Motor neuron (in vitro differentiated cells): Measurements from ENCODE around the gene BICDL1. TPM values are rescaled to one million over a fixed set of nuclear protein-coding genes. Genes with fewer than 3 reads are reported as not detected.

ENCODE experiments used
- ATAC-seq, 8 experiments: fragments of 200-7000 bp; cut with Tn5 transposase; replicated peaks in 6 of 8; 2 replicates each; pipeline ENCODE4 v1.8.0; 2021; ENCODE audit warnings: mild to moderate bottlenecking in 8 of 8, moderate library complexity in 8 of 8
- H3K27ac ChIP-seq, 2 donors: fragments of 250-450 bp; sonication (Bioruptor Pico); 2 replicates each; pipeline ENCODE4 v1.9.0; 2021; ENCODE audit warnings: antibody characterized with exemption in 2 of 2, mild to moderate bottlenecking in 2 of 2, moderate library complexity in 1 of 2
- H3K4me1 ChIP-seq, 2 donors: fragments of 250-450 bp; sonication (Bioruptor Pico); replicated peaks in 1 of 2; 2 replicates each; pipeline ENCODE4 v1.6.1; 2021; ENCODE audit warnings: antibody characterized with exemption in 2 of 2, mild to moderate bottlenecking in 2 of 2, moderate library complexity in 1 of 2
- H3K4me3 ChIP-seq, 5 donors: fragments of 250-450 bp; sonication (Bioruptor Pico); 2 replicates each; pipeline ENCODE4 v1.9.0; 2021; ENCODE audit warnings: antibody characterized with exemption in 5 of 5, mild to moderate bottlenecking in 5 of 5, moderate library complexity in 4 of 5
- WGBS, 10 experiments: fragments of 450-650 bp; shearing (Covaris generic); methylation state at CpG; one replicate each; pipeline ENCODE4 v1.0.0; 2022; 5-methylcytosine and 5-hydroxymethylcytosine counted together
- in situ Hi-C, 9 experiments: fragments of 400-800 bp; cut with MboI; loops; one replicate each; pipeline ENCODE4 v1.15.0; 2021; ENCODE audit warnings: low sequenced_read_pairs in 9 of 9, low pct_unique_long_range_greater_than_20kb in 2 of 9; ENCODE audit not compliant: unreplicated experiment in 9 of 9
- total RNA-seq, 8 experiments: library from RNA; unstranded; fragments of 300-600 nt; gene quantifications; 2 replicates each; pipeline versions ENCODE4 v1.2.3 to v1.2.4, GENCODE V29; 2022

BICDL1 gene
- total RNA-seq, 8 experiments from 2014 or later, result 1.6 to 31.3 (median 13.4) TPM

GRCh38 chr12:120134307-120134980, 145.4 kb downstream of the BICDL1 start:
- in situ Hi-C loops, result no loop called here
- H3K4me1 ChIP-seq, result no peaks in the 10 kb centered on the region
- H3K27ac ChIP-seq, result no peak overlapping the region
- 90 to 100% (median 98%) methylated on average over 2 to 10 of the region's 20 CpGs; no CpG with 5 or more reads in 5 of the 10 experiments for WGBS, 10 experiments
- ATAC-seq, result no peak
- H3K4me3 ChIP-seq, result no peak overlapping the region

DNA sequence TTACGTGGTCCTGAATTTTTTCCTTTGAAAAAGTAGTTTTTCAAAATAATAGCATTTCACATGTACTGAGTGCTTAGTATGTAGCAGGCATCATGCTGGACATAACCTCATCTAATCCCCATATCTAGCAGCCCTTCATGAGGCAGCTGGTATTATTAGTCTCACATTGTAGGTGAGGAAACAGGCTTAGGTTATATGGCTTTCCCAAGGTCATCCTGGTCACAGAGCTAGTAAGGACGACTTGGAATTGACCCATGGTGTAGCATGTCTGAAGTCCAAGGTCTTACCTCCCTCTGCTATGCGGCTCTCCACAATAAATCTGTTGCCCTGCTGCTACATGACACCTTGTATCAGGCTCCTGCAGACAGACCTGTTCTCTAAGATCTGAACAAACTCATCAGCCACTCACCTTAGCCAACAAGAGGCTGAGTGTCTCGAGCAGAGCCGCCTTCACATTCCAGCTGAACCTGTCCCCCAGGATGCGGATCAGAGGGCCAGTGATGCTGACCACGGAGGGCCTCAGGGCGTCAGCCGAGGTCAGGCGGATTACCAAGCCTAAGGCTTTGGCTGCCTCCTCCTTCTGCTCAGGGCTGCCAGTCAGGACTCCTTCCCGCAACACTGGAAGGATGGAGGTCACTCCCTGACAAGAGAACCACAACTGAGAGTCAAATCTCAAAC, 147.2 kb downstream of the BICDL1 start:
- no peak overlapping the region for H3K4me3 ChIP-seq
- no peak for ATAC-seq
- 57 to 100% (median 89%) methylated on average over 1 to 6 of the region's 11 CpGs for WGBS, 10 experiments
- in situ Hi-C loops, result no loop called here
- H3K27ac ChIP-seq, result no peak overlapping the region
- no peaks in the 10 kb centered on the region for H3K4me1 ChIP-seq

DNA sequence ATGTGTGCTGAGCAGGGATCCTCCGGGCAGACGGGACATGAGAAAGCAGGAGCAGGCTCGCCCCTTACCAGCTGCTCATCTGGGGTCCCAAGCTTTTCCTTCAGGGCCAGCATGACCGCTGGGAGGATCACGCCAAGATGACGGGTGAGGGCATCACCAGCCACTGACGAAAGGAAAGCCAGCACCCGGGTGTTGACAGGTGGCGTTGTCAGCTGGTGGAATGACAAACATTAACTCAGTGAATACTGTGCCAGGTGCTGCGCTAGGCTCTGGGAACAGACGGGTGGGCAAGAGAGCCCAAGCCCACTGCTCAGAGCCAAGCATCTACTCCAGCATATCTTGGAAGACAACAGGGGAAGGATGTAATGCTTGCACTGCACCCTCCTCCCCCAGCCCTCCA, 148.8 kb downstream of the BICDL1 start:
- 50 to 98% (median 81%) methylated on average over 2 to 6 of the region's 11 CpGs; no CpG with 5 or more reads in 7 of the 10 experiments for WGBS, 10 experiments
- H3K4me3 ChIP-seq, result no peak overlapping the region
- in situ Hi-C loops, result no loop called here
- no peak for ATAC-seq
- H3K27ac ChIP-seq, result no peak overlapping the region
- no peaks in the 10 kb centered on the region for H3K4me1 ChIP-seq

DNA sequence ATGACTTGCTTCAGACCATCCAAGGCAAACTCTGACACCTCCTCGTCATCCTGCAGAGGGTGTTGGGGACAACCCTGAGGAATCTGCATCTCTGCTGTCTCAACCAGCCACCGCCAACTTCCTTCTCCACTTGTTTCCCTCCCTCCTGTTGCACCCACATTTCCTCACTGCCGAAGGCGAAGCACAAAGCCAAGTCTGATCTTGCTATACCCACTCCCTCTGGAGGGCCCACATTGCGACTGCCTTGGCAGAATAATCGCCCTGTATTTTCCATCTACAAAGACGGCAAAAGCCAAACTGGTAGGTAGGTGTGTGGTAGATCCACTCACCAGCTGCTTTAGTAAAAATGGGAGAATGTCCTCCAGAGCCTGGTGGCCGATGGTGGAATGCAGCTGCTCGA, 149.3 kb downstream of the BICDL1 start:
- no peak for ATAC-seq
- in situ Hi-C loops, result no loop called here
- 89 to 100% (median 93%) methylated on average over 1 to 9 of the region's 9 CpGs; no CpG with 5 or more reads in 3 of the 10 experiments for WGBS, 10 experiments
- H3K4me3 ChIP-seq, result no peak overlapping the region
- no peak overlapping the region for H3K27ac ChIP-seq
- no peaks in the 10 kb centered on the region for H3K4me1 ChIP-seq

- no peak for ATAC-seq
- Histone ChIP-seq H3K27ac (no peak overlapping the region), H3K4me3 (no peak overlapping the region), H3K4me1 (no peaks in the 10 kb centered on the region)
- in situ Hi-C loops, result no loop called here
- 73 to 100% (median 92%) methylated on average over 1 to 5 of the region's 5 CpGs; no CpG with 5 or more reads in 3 of the 10 experiments for WGBS, 10 experiments
Observed at GRCh38 chr12:120139958-120140357, 150.9 kb downstream of the BICDL1 start.

- Histone ChIP-seq H3K4me3 (no peak overlapping the region), H3K4me1 (no peaks in the 10 kb centered on the region), H3K27ac (no peak overlapping the region)
- in situ Hi-C loops, result no loop called here
- WGBS, 10 experiments, result 80 to 100% (median 90%) methylated on average over 1 to 4 of the region's 9 CpGs; no CpG with 5 or more reads in 5 of the 10 experiments
- no peak for ATAC-seq
Observed at GRCh38 chr12:120140603-120141002, 151.6 kb downstream of the BICDL1 start.

DNA sequence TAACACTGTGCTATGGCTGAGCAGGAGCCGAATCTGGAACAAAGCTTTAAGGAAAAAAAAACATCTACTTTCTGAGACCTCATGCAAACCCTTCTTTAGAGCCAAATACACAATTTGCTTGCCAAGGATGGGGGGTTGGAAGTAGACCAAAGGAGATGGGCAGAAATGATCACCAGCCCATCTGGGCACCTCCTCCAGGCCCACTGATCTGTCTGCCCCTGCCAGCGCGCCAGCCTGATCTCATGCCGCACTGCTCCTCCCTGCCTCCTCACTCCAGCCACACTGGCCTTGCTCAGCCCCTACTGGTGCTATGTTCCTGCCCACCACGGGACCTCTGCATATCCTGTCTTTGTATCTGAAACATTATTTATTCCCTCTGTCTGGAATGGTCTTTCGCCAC, 152.3 kb downstream of the BICDL1 start:
- WGBS, 10 experiments, result 80 to 100% (median 100%) methylated on average over 1 to 5 of the region's 6 CpGs; no CpG with 5 or more reads in 3 of the 10 experiments
- H3K4me3 ChIP-seq, result no peak overlapping the region
- no peaks in the 10 kb centered on the region for H3K4me1 ChIP-seq
- in situ Hi-C loops, result no loop called here
- no peak overlapping the region for H3K27ac ChIP-seq
- no peak for ATAC-seq

- no peak for ATAC-seq
- WGBS, 10 experiments, result 80 to 100% (median 100%) methylated on average over 2 to 7 of the region's 14 CpGs; no CpG with 5 or more reads in 2 of the 10 experiments
- no peak overlapping the region for H3K4me3 ChIP-seq
Observed at GRCh38 chr12:120142231-120142877, 153.3 kb downstream of the BICDL1 start.

More at GRCh38 chr12:120142231-120142877, 153.3 kb downstream of the BICDL1 start:
- no peak overlapping the region for H3K27ac ChIP-seq
- no peaks in the 10 kb centered on the region for H3K4me1 ChIP-seq
- in situ Hi-C loops, result no loop called here

Other genes starting within 250 kb of the BICDL1 start
- gene CIT, start 111.9 kb upstream of the BICDL1 start, total RNA-seq, result 10 to 100 TPM in 3 of 8 experiments, 1 to 10 TPM in 5; 2.2 to 35.6 (median 6.9) TPM
- 10 to 100 TPM; 21.8 to 33.2 (median 25.7) TPM for gene RAB35, start 127.5 kb downstream of the BICDL1 start, total RNA-seq
- gene GCN1, start 205.5 kb downstream of the BICDL1 start, total RNA-seq, result 100 to 1,000 TPM in 2 of 8 experiments, 10 to 100 TPM in 6; 31.8 to 153 (median 47.1) TPM
- 1,000 to 10,000 TPM; 1,784 to 3,646 (median 2,895) TPM for gene RPLP0, start 211.9 kb downstream of the BICDL1 start, total RNA-seq